Activated CD4-positive, alpha-beta T cell treated with anti-CD3 and anti-CD28 coated beads, Interleukin-2, amount 50 U/mL, for 4 hours (primary cell): ENCODE data around the gene TRIM64.
"Not testable (repeated sequence)": the region's sequence is repeated elsewhere in the genome, so short reads cannot be mapped to it uniquely, and the experiment has no call there.

Experiments used
- DNase-seq, 2 experiments: peaks; one replicate each; pipeline ENCODE4 v3.0.0-alpha.2; 2020

Gene TRIM64, protein sequence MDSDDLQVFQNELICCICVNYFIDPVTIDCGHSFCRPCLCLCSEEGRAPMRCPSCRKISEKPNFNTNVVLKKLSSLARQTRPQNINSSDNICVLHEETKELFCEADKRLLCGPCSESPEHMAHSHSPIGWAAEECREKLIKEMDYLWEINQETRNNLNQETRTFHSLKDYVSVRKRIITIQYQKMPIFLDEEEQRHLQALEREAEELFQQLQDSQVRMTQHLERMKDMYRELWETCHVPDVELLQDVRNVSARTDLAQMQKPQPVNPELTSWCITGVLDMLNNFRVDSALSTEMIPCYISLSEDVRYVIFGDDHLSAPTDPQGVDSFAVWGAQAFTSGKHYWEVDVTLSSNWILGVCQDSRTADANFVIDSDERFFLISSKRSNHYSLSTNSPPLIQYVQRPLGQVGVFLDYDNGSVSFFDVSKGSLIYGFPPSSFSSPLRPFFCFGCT

GRCh38 chr11:89965737-89966136, at the start of gene TRIM64:
Gene TRIM64 (plus strand): TSS chr11:89966037. CDS start chr11:89968504, 2,467 bp downstream.
- not testable (repeated sequence) for DNase-seq

GRCh38 chr11:89922195-89922660, 43.6 kb upstream of the TRIM64 start, which contains the start of gene TRIM49D1:
Gene TRIM49D1 (minus strand): TSS chr11:89922245. CDS start chr11:89917710, 4,535 bp downstream.
- no peak for DNase-seq

- DNase-seq = not testable (repeated sequence)
Measured at GRCh38 chr11:89923764-89924163, 42.1 kb upstream of the TRIM64 start, which contains the start of gene TRIM49D2. Gene TRIM49D2 (plus strand): TSS chr11:89924064. CDS start chr11:89926762, 2,698 bp downstream.

- not testable (repeated sequence) for DNase-seq
Measured at GRCh38 chr11:89960833-89961232, 5.0 kb upstream of the TRIM64 start.
